Sigmoid colon (tissue), 7 donors: ENCODE data around the gene OR6B2. TPM values are rescaled to one million over a fixed set of nuclear protein-coding genes. Genes with fewer than 3 reads are reported as not detected.
"Not testable (repeated sequence)": the region's sequence is repeated elsewhere in the genome, so short reads cannot be mapped to it uniquely, and the experiment has no call there.

Experiments used
- DNase-seq: peaks from one replicate; pipeline ENCODE4 v3.0.0-alpha.2; 2019
- H3K27ac ChIP-seq, 4 donors: fragments of 200-600 bp; sonication (generic); one replicate each; pipeline ENCODE4 v1.5.1; 2016 to 2019; ENCODE audit warnings: mild to moderate bottlenecking in 1 of 4
- H3K27me3 ChIP-seq, 3 donors: fragments of 200-600 bp; sonication (generic); one replicate each; pipeline ENCODE4 v1.5.1; 2019; ENCODE audit warnings: mild to moderate bottlenecking in 1 of 3
- H3K36me3 ChIP-seq, 4 donors: fragments of 200-600 bp; sonication (generic); one replicate each; pipeline ENCODE4 v1.5.1; 2016 to 2019
- H3K4me1 ChIP-seq, 4 donors: fragments of 200-600 bp; sonication (generic); one replicate each; pipeline ENCODE4 v1.5.1; 2017 to 2019
- H3K4me3 ChIP-seq, 4 donors: fragments of 200-600 bp; sonication (generic); one replicate each; pipeline ENCODE4 v1.5.1; 2017 to 2019; ENCODE audit warnings: mild to moderate bottlenecking in 2 of 4, moderate library complexity in 1 of 4
- H3K9me3 ChIP-seq, 4 donors: fragments of 200-600 bp in 3 of 4; sonication (generic) in 3 of 4; one replicate each; pipeline versions ENCODE4 v1.5.1 to v1.6.1; 2013 to 2019
- EP300 ChIP-seq, 4 donors: sonication (generic); formaldehyde crosslinking; IDR thresholded peaks; one replicate each; pipeline ENCODE4 v1.6.1; 2017; ENCODE audit warnings: antibody characterized with exemption in 4 of 4
- POLR2A ChIP-seq, 2 donors: fragments of 450-650 bp; IDR thresholded peaks; one replicate each; pipeline ENCODE4 v1.6.1; 2016; ENCODE audit warnings: antibody characterized with exemption in 2 of 2, mild to moderate bottlenecking in 2 of 2, moderate library complexity in 2 of 2
- POLR2AphosphoS5 ChIP-seq, 4 donors: sonication (generic); formaldehyde crosslinking; IDR thresholded peaks; one replicate each; pipeline ENCODE4 v1.6.1; 2017; ENCODE audit warnings: antibody characterized with exemption in 4 of 4
- WGBS, 2 donors: extraction: QIAGEN DNeasy Blood & Tissue Kit; methylation state at CpG; one replicate each; pipeline ENCODE4 v1.1.7; 2013; 5-methylcytosine and 5-hydroxymethylcytosine counted together
- intact Hi-C: fragments of 100-400 bp; cut with DNase I; formaldehyde crosslinking; loops from one replicate; pipeline ENCODE4 v1.15.1; 2023
- polyA plus RNA-seq, 3 donors: library from polyadenylated mRNA; stranded (reverse); fragments of 200-250 nt; gene quantifications; one replicate each; pipeline ENCODE4 v1.2.3, GENCODE V29; 2013
- total RNA-seq, 4 donors: library from RNA; depleted of rRNA; stranded (reverse); fragments of >200 nt; gene quantifications; one replicate each; pipeline ENCODE4 v1.1.0, GENCODE V29; 2016
- TF ChIP-seq, protein P1 (sequence below), 4 experiments: fragments of 450-650 bp in 3 of 4; fragments of 200-600 bp in 1 of 4; IDR thresholded peaks; one replicate each; pipeline ENCODE4 v1.5.1; 2016 to 2019; ENCODE audit warnings: antibody characterized with exemption in 4 of 4, mild to moderate bottlenecking in 3 of 4, moderate library complexity in 2 of 4
- donor health status: healthy with polysubstance abuse.
- donor health status: Bipolar disorder and iron deficiency.
- donor health status: healthy.

Gene OR6B2
- total and polyA plus RNA-seq, 7 donors: not detected

DNA sequence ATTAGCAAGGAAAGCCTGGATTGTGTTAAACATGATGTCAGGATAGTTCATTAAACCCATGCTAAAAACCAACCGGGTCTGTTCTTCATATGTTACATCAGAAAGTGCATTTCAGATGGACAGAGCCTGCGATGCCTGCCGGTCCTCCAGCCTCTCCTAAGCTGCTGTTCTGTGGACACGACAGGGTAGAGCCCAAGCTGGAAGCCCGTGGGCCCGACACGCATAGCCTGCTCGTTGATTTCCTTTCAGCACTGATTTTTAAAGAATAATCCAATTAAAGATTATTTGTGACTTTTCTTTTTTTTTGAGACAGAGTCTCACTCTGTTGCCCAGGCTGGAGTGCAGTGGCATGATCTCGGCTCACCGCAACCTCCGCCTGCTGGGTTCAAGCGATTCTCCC, 22.3 kb upstream of the OR6B2 start:
- Histone ChIP-seq H3K4me1 (no peaks in the 10 kb centered on the region), H3K36me3 (no peaks in the 10 kb centered on the region), H3K9me3 (no peaks in the 10 kb centered on the region), H3K4me3 (no peak overlapping the region), H3K27ac (no peak overlapping the region), H3K27me3 (peaks cover 0 to 86% (median 41%) of the 10 kb centered on the region in 3 donors)
- intact Hi-C loops: no loop called here
- no peak for TF ChIP-seq POLR2AphosphoS5 (IDR thresholded peaks at IDR 0.05)
- TF ChIP-seq, protein P1, sequence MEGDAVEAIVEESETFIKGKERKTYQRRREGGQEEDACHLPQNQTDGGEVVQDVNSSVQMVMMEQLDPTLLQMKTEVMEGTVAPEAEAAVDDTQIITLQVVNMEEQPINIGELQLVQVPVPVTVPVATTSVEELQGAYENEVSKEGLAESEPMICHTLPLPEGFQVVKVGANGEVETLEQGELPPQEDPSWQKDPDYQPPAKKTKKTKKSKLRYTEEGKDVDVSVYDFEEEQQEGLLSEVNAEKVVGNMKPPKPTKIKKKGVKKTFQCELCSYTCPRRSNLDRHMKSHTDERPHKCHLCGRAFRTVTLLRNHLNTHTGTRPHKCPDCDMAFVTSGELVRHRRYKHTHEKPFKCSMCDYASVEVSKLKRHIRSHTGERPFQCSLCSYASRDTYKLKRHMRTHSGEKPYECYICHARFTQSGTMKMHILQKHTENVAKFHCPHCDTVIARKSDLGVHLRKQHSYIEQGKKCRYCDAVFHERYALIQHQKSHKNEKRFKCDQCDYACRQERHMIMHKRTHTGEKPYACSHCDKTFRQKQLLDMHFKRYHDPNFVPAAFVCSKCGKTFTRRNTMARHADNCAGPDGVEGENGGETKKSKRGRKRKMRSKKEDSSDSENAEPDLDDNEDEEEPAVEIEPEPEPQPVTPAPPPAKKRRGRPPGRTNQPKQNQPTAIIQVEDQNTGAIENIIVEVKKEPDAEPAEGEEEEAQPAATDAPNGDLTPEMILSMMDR (IDR thresholded peaks at IDR 0.05): no peak
- TF ChIP-seq EP300 (IDR thresholded peaks at IDR 0.05): no peak
- TF ChIP-seq POLR2A (IDR thresholded peaks at IDR 0.05): no peak
- 82% methylated on average over 12 of the region's 12 CpGs for WGBS, 2 donors
- DNase-seq: no peak

DNA sequence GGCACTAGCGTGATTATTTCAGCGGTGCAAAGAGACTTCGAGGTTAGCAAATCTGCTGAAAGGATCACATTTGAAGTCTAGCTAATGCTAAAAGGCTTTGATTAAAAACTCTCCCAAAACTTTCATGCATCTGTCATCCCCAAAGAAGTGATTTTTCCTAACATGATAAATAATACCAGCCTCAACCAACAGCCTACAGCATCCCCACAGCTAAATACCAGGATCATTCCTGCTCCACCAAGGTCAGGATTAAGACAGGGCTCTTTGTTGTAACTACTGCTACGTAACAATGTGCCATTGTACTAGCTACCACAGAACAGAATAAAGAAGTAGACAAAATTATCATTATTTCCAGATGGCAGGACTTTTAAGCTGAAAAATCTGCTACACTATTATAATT, 21.5 kb upstream of the OR6B2 start:
- Histone ChIP-seq H3K9me3 (no peaks in the 10 kb centered on the region), H3K27ac (no peak overlapping the region), H3K27me3 (peaks cover 0 to 78% (median 38%) of the 10 kb centered on the region in 3 donors), H3K4me1 (no peaks in the 10 kb centered on the region), H3K4me3 (no peak overlapping the region), H3K36me3 (no peaks in the 10 kb centered on the region)
- intact Hi-C loops: no loop called here
- TF ChIP-seq POLR2A (IDR thresholded peaks at IDR 0.05): no peak
- TF ChIP-seq POLR2AphosphoS5 (IDR thresholded peaks at IDR 0.05): no peak
- TF ChIP-seq, protein P1 (IDR thresholded peaks at IDR 0.05): no peak
- no peak for TF ChIP-seq EP300 (IDR thresholded peaks at IDR 0.05)
- no peak for DNase-seq
- WGBS, 2 donors: 77 to 82% methylated on average over 4 of the region's 4 CpGs

DNA sequence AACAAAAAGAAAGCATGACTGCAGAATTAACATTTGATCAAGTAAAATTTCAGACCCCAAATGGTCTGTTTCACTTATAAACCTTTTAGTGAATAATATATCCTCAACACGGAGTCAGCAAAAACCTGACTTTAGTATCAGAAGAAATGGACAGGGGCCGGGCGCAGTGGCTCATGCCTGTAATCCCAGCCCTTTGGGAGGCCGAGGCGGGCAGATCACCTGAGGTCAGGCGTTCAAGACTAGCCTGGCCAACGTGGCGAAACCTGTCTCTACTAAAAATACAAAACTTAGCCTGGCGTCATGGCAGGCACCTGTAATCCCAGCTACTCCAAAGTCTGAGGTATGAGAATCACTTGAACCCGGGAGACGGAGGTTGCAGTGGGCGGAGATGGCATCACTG, 20.0 kb upstream of the OR6B2 start:
- no peaks in the 10 kb centered on the region for H3K9me3 ChIP-seq
- DNase-seq: no peak
- no peak overlapping the region for H3K4me3 ChIP-seq
- TF ChIP-seq EP300 (IDR thresholded peaks at IDR 0.05) (no peak), POLR2AphosphoS5 (IDR thresholded peaks at IDR 0.05) (no peak), POLR2A (IDR thresholded peaks at IDR 0.05) (no peak)
- TF ChIP-seq, protein P1 (IDR thresholded peaks at IDR 0.05): no peak
- peaks cover 0 to 64% (median 36%) of the 10 kb centered on the region in 3 donors for H3K27me3 ChIP-seq
- no peaks in the 10 kb centered on the region for H3K4me1 ChIP-seq
- intact Hi-C loops: no loop called here
- no peaks in the 10 kb centered on the region for H3K36me3 ChIP-seq
- 76 to 82% methylated on average over 12 of the region's 12 CpGs for WGBS, 2 donors
- H3K27ac ChIP-seq: no peak overlapping the region

DNA sequence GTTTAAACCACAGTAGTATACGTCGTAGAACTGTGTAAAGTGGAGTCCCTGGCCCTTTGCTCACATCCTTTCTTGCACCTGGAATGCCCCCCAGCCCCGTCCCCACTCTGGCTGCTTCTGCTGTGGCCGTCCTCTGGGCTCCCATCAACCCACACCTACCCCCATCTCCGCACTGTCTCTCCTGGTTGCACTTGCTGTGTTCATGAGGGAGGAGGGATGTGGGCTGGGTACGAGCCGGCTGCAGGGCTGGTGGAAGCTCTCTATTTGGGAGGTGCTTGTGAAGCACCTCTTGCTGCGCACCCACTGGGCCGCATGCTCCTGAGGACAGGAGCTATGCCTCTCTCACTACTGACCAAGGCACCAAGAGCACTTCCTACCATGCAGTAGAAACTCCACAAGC, 18.0 kb upstream of the OR6B2 start:
- H3K9me3 ChIP-seq: no peaks in the 10 kb centered on the region
- H3K36me3 ChIP-seq: no peaks in the 10 kb centered on the region
- no peaks in the 10 kb centered on the region for H3K4me1 ChIP-seq
- no peak for DNase-seq
- no peak overlapping the region for H3K4me3 ChIP-seq
- peaks cover 0 to 54% (median 19%) of the 10 kb centered on the region in 3 donors for H3K27me3 ChIP-seq
- no peak overlapping the region for H3K27ac ChIP-seq
- intact Hi-C loops: no loop called here
- TF ChIP-seq, protein P1 (IDR thresholded peaks at IDR 0.05): no peak
- TF ChIP-seq EP300 (IDR thresholded peaks at IDR 0.05) (no peak), POLR2A (IDR thresholded peaks at IDR 0.05) (no peak), POLR2AphosphoS5 (IDR thresholded peaks at IDR 0.05) (no peak)
- 73 to 74% methylated on average over 9 of the region's 9 CpGs for WGBS, 2 donors

DNA sequence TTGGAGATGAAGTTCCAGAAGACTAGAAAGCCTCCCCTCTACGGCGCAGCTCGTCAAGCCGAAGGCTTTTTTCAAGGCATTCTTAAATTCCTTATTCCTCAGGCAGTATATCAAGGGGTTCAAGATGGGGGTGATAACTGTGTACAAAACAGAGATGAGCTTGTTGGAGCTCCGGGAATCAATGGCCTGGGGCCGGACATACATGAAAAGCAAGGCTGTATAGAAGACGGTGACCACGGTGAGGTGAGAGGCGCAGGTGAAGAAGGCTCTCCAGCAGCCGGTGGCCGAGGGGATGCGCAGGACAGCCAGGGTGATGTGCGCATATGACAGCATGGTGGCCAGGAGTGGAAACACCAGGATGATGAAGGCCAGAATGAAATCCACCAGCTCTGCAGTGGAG, 14.9 kb upstream of the OR6B2 start:
- H3K27me3 ChIP-seq: peaks cover 0 to 43% (median 16%) of the 10 kb centered on the region in 3 donors
- TF ChIP-seq POLR2AphosphoS5 (IDR thresholded peaks at IDR 0.05): no peak
- no peak for TF ChIP-seq EP300 (IDR thresholded peaks at IDR 0.05)
- TF ChIP-seq POLR2A (IDR thresholded peaks at IDR 0.05): no peak
- TF ChIP-seq, protein P1 (IDR thresholded peaks at IDR 0.05): no peak
- H3K27ac ChIP-seq: no peak overlapping the region
- no peak overlapping the region for H3K4me3 ChIP-seq
- WGBS, 2 donors: 87 to 94% methylated on average over 13 of the region's 13 CpGs
- H3K9me3 ChIP-seq: no peaks in the 10 kb centered on the region
- DNase-seq: no peak
- intact Hi-C loops: no loop called here
- H3K4me1 ChIP-seq: no peaks in the 10 kb centered on the region
- no peaks in the 10 kb centered on the region for H3K36me3 ChIP-seq

DNA sequence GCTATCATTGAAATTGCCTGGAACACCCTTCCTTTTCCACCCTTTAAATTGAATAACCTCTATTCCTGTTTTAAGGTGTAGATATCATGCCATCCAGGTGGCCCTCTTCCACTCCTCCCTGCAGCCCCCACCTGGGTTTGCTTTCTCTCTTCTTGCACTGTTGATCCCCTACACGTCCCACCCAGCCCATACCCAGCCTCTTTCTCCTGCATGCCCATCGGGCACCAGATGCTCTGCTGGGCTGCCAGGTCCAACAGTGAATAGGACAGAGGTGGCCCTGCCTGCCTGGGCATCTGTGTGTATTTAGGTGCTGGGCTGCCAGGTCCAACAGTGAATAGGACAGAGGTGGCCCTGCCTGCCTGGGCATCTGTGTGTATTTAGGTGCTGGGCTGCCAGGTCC, 13.9 kb upstream of the OR6B2 start:
- 63 to 70% methylated on average over 2 of the region's 2 CpGs for WGBS, 2 donors
- H3K36me3 ChIP-seq, H3K27ac ChIP-seq, H3K4me1 ChIP-seq, intact Hi-C loops, H3K9me3 ChIP-seq, H3K4me3 ChIP-seq, DNase-seq: not testable (repeated sequence)
- H3K27me3 ChIP-seq: peaks cover 0 to 36% (median 16%) of the 10 kb centered on the region in 3 donors
